K562 (cell line): ENCODE data around the gene ACSL3. TPM values are rescaled to one million over a fixed set of nuclear protein-coding genes. Genes with fewer than 3 reads are reported as not detected.

ENCODE experiments used
- ATAC-seq: fragments of 200-7000 bp; cut with Tn5 transposase; 3 replicates; pipeline ENCODE4 v1.9.1; 2020; ENCODE audit warnings: moderate library complexity
- BruUV-seq: library from RNA; stranded (reverse); fragments of 400-500 nt; replicated peaks from 2 replicates; lab custom pipeline; 2021; lab: Mats Ljungman, UMichigan
- CTCF ChIA-PET: fragments of 300-600 bp; formaldehyde crosslinking; extraction: SDS; loops from one replicate; lab custom pipeline; 2021; ENCODE audit warnings: low intra/inter-chr PET ratio; lab: Yijun Ruan, JAX
- POLR2A ChIA-PET: fragments of 300-600, 350-650 bp; sonication (Branson Sonifier 250); formaldehyde crosslinking; extraction: SDS; loops from one replicate; lab custom pipeline; 2021; ENCODE audit warnings: antibody characterized with exemption, inconsistent platforms; lab: Yijun Ruan, JAX
- DNase-seq, 4 experiments: peaks; one replicate each; pipeline versions ENCODE4 v3.0.0 to v3.0.0-alpha.2; 2011 to 2018; ENCODE audit warnings: low spot score in 3 of 4, mixed read lengths in 3 of 4; ENCODE audit errors: extremely low read depth in 1 of 4
- FAIRE-seq: peaks from 2 replicates; lab custom pipeline; 2011; peaks lifted over from hg19 to GRCh38; lab: Jason Lieb, UNC
- H2AFZ ChIP-seq: 2 replicates; pipeline ENCODE4 v1.6.0; 2011; ENCODE audit warnings: low read depth, low read length, control low read depth, inconsistent platforms
- H3K27ac ChIP-seq: fragments of 200-600 bp; 3 replicates; pipeline ENCODE4 v1.8.0; 2011; ENCODE audit warnings: low read depth, mild to moderate bottlenecking, control low read depth, inconsistent platforms, low read length, moderate library complexity, mixed read lengths; ENCODE audit errors: extremely low read depth
- H3K27me3 ChIP-seq, 2 experiments: fragments of 300-600 bp in 1 of 2; 2 replicates in 1 of 2; 3 replicates in 1 of 2; pipeline versions ENCODE4 v1.6.0 to v1.8.0; 2011; ENCODE audit warnings: inconsistent platforms in 2 of 2, low read length in 2 of 2, mild to moderate bottlenecking in 1 of 2, mixed read lengths in 1 of 2, moderate library complexity in 1 of 2; ENCODE audit not compliant: control insufficient read depth in 2 of 2, insufficient read depth in 2 of 2
- H3K36me3 ChIP-seq: fragments of 300-600 bp; 3 replicates; pipeline ENCODE4 v1.8.0; 2011; ENCODE audit warnings: mild to moderate bottlenecking, low read length, inconsistent platforms; ENCODE audit not compliant: control insufficient read depth, insufficient read depth
- H3K4me1 ChIP-seq, 2 experiments: fragments of 200-600 bp in 1 of 2; replicated peaks in 1 of 2; 2 replicates in 1 of 2; 3 replicates in 1 of 2; pipeline versions ENCODE4 v1.5.1 to v1.8.0; 2011; ENCODE audit warnings: inconsistent platforms in 2 of 2, low read length in 2 of 2, mild to moderate bottlenecking in 1 of 2, mixed read lengths in 1 of 2, moderate library complexity in 1 of 2; ENCODE audit not compliant: control insufficient read depth in 2 of 2, insufficient read depth in 2 of 2
- H3K4me2 ChIP-seq: 2 replicates; pipeline ENCODE4 v1.6.1; 2011; ENCODE audit warnings: low read length, control low read depth, inconsistent platforms, mixed read lengths; ENCODE audit not compliant: insufficient read depth
- H3K4me3 ChIP-seq: fragments of 200-600 bp; sonication (generic), shearing (Covaris generic); 2 replicates; pipeline ENCODE4 v1.5.1; 2016; ENCODE audit warnings: control low read depth, inconsistent platforms
- H3K79me2 ChIP-seq: fragments of 200-600 bp; 3 replicates; pipeline ENCODE4 v1.8.0; 2011; ENCODE audit warnings: low read length, inconsistent platforms; ENCODE audit not compliant: control insufficient read depth, insufficient read depth
- H3K9ac ChIP-seq, 2 experiments: 2 replicates each; pipeline versions ENCODE4 v1.6.0 to v1.6.1; 2011; ENCODE audit warnings: low read depth in 2 of 2, low read length in 2 of 2, control low read depth in 1 of 2, inconsistent platforms in 1 of 2, mild to moderate bottlenecking in 1 of 2, mixed read lengths in 1 of 2; ENCODE audit not compliant: insufficient read depth in 1 of 2
- H3K9me1 ChIP-seq: one replicate; pipeline ENCODE4 v1.6.0; 2011; ENCODE audit warnings: inconsistent platforms, mild to moderate bottlenecking, low read length, moderate library complexity; ENCODE audit not compliant: control insufficient read depth, insufficient read depth
- H3K9me3 ChIP-seq: replicated peaks from 2 replicates; pipeline ENCODE4 v1.5.1; 2011; ENCODE audit warnings: low read depth, low read length, inconsistent platforms; ENCODE audit not compliant: control insufficient read depth, insufficient read depth
- H4K20me1 ChIP-seq: replicated peaks from 2 replicates; pipeline ENCODE4 v1.6.1; 2011; ENCODE audit warnings: low read length, inconsistent platforms, mixed read lengths; ENCODE audit not compliant: control insufficient read depth, insufficient read depth
- SPI1 ChIP-seq: IDR thresholded peaks from 2 replicates; pipeline ENCODE4 v1.6.1; 2011; ENCODE audit warnings: low read depth, low read length, control low read depth, borderline replicate concordance
- WGBS: fragments of 100-300 bp; shearing (Covaris generic); methylation state at CpG from one replicate; pipeline ENCODE4 v1.1.6; 2016; ENCODE audit warnings: low coverage, mixed read lengths; ENCODE audit not compliant: insufficient coverage; ENCODE audit errors: missing lambda C conversion rate; 5-methylcytosine and 5-hydroxymethylcytosine counted together
- in situ Hi-C: fragments of 300-500 bp; cut with MboI; formaldehyde crosslinking; loops from 4 replicates; pipeline ENCODE4 v1.15.0; 2018; ENCODE audit warnings: inconsistent platforms, mixed read lengths
- intact Hi-C: fragments of 100-400 bp; cut with micrococcal nuclease; formaldehyde crosslinking; loops from 2 replicates; pipeline ENCODE4 v1.14.2; 2022
- polyA plus RNA-seq, 8 experiments: library from polyadenylated mRNA; depleted of rRNA in 4 of 8; stranded (reverse) in 5 of 8; unstranded in 3 of 8; fragments of >200 nt; fragmentation: Nextera tagmentation in 2 of 8; fragmentation: Illumina TruSeq in 1 of 8; extraction: Ambion mirVana in 2 of 8; extraction: Trizol in 1 of 8; gene quantifications; 2 replicates each; pipeline versions ENCODE4 v1.2.1 to v1.2.3, GENCODE V29; 2011 to 2014; ENCODE audit warnings: inconsistent platforms in 1 of 8, missing spikeins in 1 of 8
- total RNA-seq, 7 experiments: library from RNA; depleted of rRNA in 6 of 7; stranded (reverse); fragments of >200 nt in 6 of 7; fragmentation: Illumina TruSeq in 2 of 7; extraction: Trizol in 2 of 7; gene quantifications; 2 replicates each; pipeline versions ENCODE4 v1.2.1 to v1.2.3, GENCODE V29; 2011 to 2021; ENCODE audit warnings: low replicate concordance in 1 of 7
- TF ChIP-seq, protein P1 (sequence below): fragments of 200-800 bp; sonication (Bioruptor generic); IDR thresholded peaks from 2 replicates; pipeline ENCODE4 v1.6.1; 2017; ENCODE audit warnings: missing genetic modification characterization, missing compliant biosample characterization

Gene ACSL3
- total and polyA plus RNA-seq, 9 of the 15 experiments (the other 6 are each of a cell fraction or from before 2014, with no cell fraction given) = 21.3 to 123 (median 85.2) TPM

DNA sequence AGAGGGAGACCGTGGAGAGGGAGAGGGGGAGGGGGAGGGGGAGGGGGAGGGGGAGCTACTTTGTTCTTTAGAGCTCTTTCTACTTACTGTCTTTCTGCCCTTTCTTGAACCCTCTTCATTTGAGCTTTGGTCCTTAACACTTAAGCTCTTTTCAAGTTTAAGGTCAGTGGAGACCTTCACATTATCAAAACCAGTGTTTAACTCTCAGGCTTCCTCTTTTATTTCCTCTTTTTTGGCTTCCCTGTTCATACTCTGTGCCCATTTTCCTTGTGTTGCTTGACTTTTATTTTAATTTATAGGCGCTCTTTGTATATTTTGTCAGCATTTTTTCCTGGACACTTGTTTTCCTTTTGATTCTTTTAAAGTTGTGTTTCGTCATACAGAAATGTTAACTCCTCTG is 37.1 kb downstream of the ACSL3 start:
- no peak overlapping the region for H3K27ac ChIP-seq
- TF ChIP-seq SPI1 = peak; percentile 40; the same call in 1 of the 2 replicates
- TF ChIP-seq, protein P1, sequence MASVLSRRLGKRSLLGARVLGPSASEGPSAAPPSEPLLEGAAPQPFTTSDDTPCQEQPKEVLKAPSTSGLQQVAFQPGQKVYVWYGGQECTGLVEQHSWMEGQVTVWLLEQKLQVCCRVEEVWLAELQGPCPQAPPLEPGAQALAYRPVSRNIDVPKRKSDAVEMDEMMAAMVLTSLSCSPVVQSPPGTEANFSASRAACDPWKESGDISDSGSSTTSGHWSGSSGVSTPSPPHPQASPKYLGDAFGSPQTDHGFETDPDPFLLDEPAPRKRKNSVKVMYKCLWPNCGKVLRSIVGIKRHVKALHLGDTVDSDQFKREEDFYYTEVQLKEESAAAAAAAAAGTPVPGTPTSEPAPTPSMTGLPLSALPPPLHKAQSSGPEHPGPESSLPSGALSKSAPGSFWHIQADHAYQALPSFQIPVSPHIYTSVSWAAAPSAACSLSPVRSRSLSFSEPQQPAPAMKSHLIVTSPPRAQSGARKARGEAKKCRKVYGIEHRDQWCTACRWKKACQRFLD (CRISPR knock-in tag) = no peak
- TF ChIP-seq, all 486 proteins: peak for 1
- Histone ChIP-seq H3K36me3 (peaks cover 17% of the 10 kb centered on the region; the same call in 2 of the 3 replicates), H3K9me3 (no peaks in the 10 kb centered on the region), H3K9ac (no peak overlapping the region), H3K4me1 (peaks cover 0 to 2% of the 10 kb centered on the region in 2 experiments; a peak in 1 of 5 replicates), H3K79me2 (peaks cover 72% of the 10 kb centered on the region), H2AFZ (no peak overlapping the region), H4K20me1 (peaks cover 16% of the 10 kb centered on the region; the same call in 1 of the 2 replicates), H3K27me3 (no peaks in the 10 kb centered on the region), H3K4me2 (no peak overlapping the region), H3K9me1 (no peaks in the 10 kb centered on the region), H3K4me3 (no peak overlapping the region)
- BruUV-seq = no TSS peak
- 100% methylated on average over 2 of the region's 3 CpGs for WGBS
- ChIA-PET CTCF (no interaction called here), POLR2A (interaction anchor here (0.7 kb wide), 1 partner anchor 8 kb away, joined by 3 read pairs; no protein-coding TSS in a partner anchor)
- intact Hi-C loops (no loop called here), in situ Hi-C loops (no loop called here)
- ATAC-seq (no peak), DNase-seq (no peak), FAIRE-seq (no peak)
